Stimulated activated CD8-positive, alpha-beta memory T cell treated with anti-CD3 and anti-CD28 coated beads, Interleukin-4, amount 100 ng/mL, for 1 hour (primary cell): ENCODE data around the gene DKKL1.

ENCODE experiments used
- DNase-seq, 2 donors: peaks; one replicate each; pipeline ENCODE4 v3.0.0-alpha.2; 2020; ENCODE audit warnings: low read depth in 2 of 2, low spot score in 1 of 2

Gene DKKL1

GRCh38 chr19:49337267-49338022 is 26.2 kb upstream of the DKKL1 start:
- DNase-seq: no peak

- no peak for DNase-seq
Observed at GRCh38 chr19:49338023-49338677, 25.5 kb upstream of the DKKL1 start.

- DNase-seq: no peak
Observed at GRCh38 chr19:49338691-49339300, 24.9 kb upstream of the DKKL1 start.

GRCh38 chr19:49339301-49340068 is 24.2 kb upstream of the DKKL1 start:
- no peak for DNase-seq

- no peak for DNase-seq
Observed at GRCh38 chr19:49340069-49340864, 23.4 kb upstream of the DKKL1 start.

GRCh38 chr19:49340865-49341718 is 22.6 kb upstream of the DKKL1 start:
- DNase-seq: no peak

GRCh38 chr19:49342291-49342721 is 21.4 kb upstream of the DKKL1 start:
- no peak for DNase-seq

GRCh38 chr19:49343123-49343522 is 20.6 kb upstream of the DKKL1 start:
- no peak for DNase-seq

GRCh38 chr19:49344505-49345423 is 18.9 kb upstream of the DKKL1 start:
- DNase-seq: no peak

GRCh38 chr19:49347191-49347590 is 16.5 kb upstream of the DKKL1 start:
- no peak for DNase-seq

GRCh38 chr19:49347835-49348234 is 15.8 kb upstream of the DKKL1 start:
- DNase-seq: no peak

GRCh38 chr19:49348305-49349189 is 15.1 kb upstream of the DKKL1 start:
- DNase-seq: no peak

GRCh38 chr19:49349567-49349966 is 14.1 kb upstream of the DKKL1 start:
- DNase-seq: no peak

GRCh38 chr19:49355909-49356353 is 7.7 kb upstream of the DKKL1 start:
- no peak for DNase-seq

- no peak for DNase-seq
Observed at GRCh38 chr19:49356382-49356781, 7.3 kb upstream of the DKKL1 start.

- no peak for DNase-seq
Observed at GRCh38 chr19:49357186-49357585, 6.5 kb upstream of the DKKL1 start.
